ENCODE data around the gene SORCS1.

- TF ChIP-seq CTCF (IDR thresholded peaks at IDR 0.05; ENCODE audit: low read depth, low read length) (no peak), POLR2A (IDR thresholded peaks at IDR 0.05; ENCODE audit: extremely low read depth, insufficient read length) (no peak), MAX (IDR thresholded peaks at IDR 0.05; ENCODE audit: low read depth, low read length) (no peak)
Observed at GRCh38 chr10:106919871-106920282, 244.6 kb downstream of the SORCS1 start.

Measured in NB4 (cell line).